HG03571 (cell line): ENCODE results near the gene TRAK1.

ENCODE experiments used
- ATAC-seq: cut with Tn5 transposase; IDR thresholded peaks from one replicate; pipeline ENCODE4 v1.9.1; 2021; ENCODE audit not compliant: unreplicated experiment

TRAK1 gene

DNA sequence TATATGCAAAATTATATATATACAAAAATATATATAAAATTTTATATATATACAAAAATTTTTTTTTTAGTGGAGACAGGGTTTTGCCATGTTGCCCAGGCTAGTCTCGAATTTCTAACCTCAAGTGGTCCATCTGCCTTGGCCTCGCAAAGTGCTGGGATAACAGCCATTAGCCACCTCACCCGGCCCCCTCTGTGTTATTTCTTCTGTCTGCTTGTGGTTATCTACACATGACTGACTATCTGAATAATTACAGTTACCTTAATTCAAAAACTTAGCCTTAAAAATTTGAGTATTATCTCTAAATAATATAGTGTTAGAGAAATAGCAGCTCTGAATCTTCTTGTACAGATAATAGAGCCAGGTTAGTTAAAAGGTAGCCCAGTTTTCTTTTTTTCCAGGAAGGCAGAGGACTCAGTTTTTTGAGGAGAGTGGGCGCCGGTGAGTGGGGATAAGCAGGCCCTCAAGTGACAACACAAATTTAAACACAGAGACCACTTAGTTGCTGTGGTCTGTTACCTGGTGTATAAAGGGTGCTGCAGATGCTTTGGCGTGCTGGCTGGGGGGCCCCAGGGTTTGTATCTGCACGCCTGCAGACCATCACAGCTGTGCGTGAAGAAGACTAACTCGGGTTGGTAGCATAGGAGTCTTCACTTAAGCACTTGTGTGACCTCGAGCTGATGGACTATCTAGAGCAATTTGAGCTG is 83.7 kb downstream of the TRAK1 start:
- ATAC-seq: no peak

DNA sequence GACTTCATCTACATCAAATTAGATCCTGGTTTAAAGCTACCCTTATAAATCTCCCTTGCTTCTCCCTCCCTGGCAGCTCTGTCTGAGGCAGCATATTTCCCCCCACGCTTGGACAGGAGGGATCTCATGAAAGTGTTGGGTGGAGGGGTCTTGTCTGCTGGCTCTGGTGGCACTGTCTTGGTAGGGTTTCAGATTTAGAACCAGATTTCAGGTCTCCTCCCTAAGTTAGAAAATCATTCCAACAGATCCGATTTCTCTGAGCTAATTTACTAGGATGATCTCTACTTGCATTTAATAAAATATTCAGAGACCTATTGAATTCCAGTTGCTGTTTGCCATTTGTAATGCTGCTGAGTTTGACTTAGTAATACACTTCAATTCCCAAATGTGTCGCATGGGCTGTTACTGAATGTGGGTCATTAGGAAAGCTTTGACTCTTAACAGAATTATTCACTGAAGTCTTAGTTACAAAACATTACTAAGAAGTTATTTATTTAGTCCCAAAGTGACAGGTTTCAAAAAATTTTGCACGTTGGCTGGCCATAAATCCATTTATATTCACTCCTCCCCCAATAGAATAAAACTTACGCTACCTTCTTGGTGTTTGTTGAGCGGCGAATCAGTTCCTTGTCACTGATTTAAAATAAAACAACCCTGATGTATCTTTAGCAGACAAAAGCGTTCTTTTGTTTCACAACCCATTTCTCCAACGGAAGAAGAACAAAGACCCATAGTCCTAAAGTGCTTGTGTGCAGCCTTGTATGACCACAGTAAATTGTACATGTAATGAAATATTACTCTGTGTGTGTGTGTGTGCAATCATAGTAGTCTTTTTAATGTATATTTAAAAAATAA is 84.5 kb downstream of the TRAK1 start:
- no peak for ATAC-seq

DNA sequence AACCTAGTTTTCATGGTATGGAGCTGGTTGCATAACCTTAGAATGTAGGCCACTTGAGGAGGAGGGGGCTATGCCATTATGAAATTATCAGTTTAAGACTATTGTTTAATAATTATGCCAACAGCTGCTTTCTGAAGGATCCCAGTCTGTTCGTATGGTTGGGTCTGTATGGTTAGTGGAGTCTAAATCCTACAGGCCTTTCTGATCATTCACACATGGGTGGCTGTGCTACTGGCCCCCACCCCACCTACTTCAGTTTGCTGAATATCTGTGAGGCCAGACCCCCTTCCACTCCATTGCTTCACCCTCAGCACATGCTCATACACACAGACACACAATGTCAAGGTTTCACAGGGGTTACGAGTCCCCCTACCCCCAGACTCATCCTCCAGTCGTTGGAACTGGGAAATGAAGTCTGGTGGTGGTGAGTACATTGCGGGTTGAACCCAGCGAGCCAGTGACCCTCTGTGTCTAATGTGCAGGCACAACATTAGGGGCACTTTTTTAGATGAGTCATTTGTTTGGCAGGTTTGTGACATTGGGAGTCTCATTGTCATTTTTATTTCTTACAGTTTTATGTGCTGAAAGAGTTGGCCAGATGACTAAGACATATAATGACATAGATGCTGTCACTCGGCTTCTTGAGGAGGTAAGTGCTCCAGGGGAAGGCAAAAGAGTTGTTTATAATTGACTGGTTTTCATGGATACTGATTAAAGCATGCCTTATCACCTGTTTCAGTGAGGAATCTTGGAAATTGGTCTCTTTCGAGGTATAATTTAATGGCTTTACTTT is 85.3 kb downstream of the TRAK1 start:
- ATAC-seq: no peak

- ATAC-seq: no peak
Measured at GRCh38 chr3:42177068-42177800, 86.1 kb downstream of the TRAK1 start.

DNA sequence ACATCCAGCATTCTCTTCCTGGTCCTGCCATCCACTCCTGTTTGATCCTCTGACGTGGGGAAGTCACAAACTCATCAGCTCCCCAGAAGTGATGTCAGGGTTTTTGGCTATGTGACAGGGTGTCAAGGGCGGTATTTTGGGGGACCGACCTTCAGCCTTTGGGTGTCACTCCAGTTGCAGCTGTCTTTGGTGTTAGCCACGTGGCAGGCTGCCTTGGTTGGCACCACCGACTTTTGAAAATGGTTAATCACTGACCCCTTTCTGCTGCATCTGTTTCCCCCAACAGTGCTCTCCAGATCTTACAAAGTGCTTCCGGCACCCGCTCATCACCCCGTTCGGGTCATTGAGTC is 86.6 kb downstream of the TRAK1 start:
- no peak for ATAC-seq

DNA sequence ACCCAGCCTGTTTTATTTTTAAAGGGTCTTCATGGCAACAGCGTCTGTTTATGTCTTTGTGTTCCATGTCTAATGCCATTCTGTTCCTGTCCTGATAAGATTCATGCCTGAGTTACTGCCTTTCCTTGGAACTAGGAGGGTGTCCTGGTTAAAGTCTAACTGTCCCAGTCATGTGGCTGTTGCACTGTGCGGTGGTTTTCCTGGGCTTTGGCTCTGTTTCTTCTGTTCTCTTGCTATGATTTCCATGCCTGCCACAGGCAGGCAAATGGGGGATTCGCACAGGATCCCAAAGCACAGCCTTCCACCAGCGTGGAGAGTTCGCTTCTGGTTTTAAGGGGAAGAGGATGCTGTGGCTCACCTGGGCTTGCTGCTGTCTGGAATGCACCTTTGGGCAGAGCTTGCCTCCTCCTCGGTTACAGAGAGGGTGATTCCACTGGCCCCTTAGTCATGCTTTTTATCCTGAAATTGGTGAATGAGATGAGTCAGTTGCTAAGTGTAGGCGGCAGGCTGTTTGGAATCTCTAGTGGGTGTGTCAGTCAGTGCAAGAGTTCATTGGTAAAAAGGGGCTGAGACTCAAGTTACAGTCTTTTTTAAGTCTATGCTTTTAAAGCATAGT is 88.1 kb downstream of the TRAK1 start:
- ATAC-seq: no peak

GRCh38 chr3:42180901-42181300 is 89.7 kb downstream of the TRAK1 start:
- ATAC-seq: no peak

DNA sequence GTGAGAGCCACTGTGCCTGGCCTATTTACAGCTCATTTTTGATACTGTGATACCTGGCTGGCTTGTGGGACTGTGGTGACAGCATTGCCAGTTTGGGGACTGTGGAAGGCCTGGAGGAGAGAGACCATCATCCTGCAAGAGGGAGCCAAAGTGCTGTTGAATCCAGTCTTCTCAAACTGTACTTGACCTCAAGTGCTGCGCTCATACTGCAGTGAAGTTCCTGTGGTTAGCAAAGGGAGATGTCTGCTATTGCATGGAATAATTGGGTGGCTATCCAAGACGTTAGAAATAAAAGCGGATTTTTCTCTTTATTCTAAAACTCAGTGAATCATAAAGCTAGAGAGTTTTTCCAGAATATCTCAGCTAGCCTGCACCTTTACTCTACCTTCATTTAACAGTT is 91.4 kb downstream of the TRAK1 start:
- no peak for ATAC-seq

DNA sequence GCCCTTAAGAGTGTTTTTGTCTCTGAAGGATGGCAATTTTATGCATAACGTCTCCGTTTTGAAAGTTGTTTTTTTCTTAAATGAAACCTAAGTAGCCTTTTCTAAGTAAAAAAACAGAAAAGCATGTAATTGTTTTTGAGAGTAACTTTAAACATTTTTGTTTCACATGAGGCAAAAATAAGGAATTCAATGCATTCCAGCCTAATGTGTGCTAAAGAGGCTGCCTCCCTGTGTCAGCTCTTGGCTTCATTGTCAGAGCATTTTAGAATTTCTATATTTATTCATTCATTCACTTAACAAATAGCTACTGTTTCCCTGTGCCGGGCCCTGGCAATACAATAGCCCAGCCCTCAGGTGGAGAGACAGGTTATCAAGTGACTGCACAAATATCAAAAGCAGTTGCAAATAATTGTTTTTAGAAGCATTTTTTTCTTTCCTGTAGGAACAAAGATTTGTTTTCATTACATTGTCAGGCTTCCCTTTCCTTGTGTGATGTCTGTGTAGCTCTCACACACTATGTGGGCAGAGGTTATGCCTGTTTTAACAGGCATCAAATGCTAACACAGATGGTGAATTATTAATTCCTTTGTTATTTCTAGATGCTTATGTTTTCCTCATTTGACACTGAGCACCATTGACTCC is 93.0 kb downstream of the TRAK1 start:
- no peak for ATAC-seq

GRCh38 chr3:42184651-42185443 is 93.7 kb downstream of the TRAK1 start:
- no peak for ATAC-seq

GRCh38 chr3:42187936-42188335 is 96.8 kb downstream of the TRAK1 start:
- ATAC-seq: no peak

- ATAC-seq: no peak
Measured at GRCh38 chr3:42188376-42188775, 97.2 kb downstream of the TRAK1 start.

GRCh38 chr3:42189001-42189460 is 97.9 kb downstream of the TRAK1 start:
- ATAC-seq: no peak

DNA sequence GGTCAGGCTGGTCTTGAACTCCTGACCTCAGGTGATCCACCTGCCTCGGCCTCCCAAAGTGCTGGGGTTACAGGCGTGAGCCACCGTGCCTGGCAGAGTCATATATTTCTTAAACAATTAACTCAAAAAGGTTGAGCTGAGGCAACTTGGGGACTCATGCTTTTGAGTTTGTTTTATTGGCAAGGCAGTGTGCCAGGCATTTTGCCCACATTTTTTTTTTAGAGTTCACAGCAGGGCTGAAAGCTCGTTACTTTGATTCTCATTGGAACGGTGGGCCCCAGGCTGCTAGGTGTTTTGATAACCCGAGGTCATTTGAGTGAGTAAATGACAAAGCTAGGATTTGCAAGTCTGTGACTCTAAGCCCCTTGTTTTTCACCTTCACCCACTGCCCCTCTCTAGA is 98.6 kb downstream of the TRAK1 start:
- ATAC-seq: no peak

DNA sequence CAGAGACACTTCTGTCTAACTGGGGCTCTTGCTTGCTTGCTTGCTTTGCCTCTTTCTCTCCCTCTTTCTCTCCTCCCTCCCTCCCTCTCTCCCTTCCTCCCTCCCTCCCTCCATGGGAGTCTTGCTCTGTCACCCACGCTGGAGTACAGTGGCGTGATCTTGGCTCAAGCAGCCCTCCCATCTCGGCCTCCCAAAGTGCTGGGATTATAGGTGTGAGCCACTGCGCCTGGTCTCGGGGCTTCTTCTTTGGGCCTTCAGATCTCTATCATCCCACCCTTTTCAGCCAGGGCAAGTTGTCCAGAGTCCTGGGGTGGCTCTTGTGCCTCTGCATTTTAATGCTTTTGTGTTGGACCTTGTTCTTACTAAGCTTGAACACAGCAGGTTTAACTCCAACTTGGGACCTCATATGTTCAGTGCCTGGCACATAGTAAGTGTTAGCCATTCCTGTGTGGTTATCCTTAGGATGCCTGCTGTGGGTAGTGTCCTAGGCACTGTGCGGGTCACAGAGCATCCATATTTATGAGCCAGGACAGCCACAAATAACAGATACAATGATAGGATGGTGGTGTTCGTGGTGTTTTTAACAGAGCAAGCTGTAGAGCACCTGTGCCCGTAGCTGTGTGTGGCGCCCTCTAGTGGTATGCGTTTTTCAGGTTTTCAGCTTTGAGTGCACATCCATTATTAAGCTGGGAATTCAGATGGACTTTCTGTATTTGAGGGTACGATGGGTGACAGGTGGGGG is 99.7 kb downstream of the TRAK1 start:
- ATAC-seq: no peak

- ATAC-seq: no peak
Measured at GRCh38 chr3:42191443-42191747, 100.2 kb downstream of the TRAK1 start.

DNA sequence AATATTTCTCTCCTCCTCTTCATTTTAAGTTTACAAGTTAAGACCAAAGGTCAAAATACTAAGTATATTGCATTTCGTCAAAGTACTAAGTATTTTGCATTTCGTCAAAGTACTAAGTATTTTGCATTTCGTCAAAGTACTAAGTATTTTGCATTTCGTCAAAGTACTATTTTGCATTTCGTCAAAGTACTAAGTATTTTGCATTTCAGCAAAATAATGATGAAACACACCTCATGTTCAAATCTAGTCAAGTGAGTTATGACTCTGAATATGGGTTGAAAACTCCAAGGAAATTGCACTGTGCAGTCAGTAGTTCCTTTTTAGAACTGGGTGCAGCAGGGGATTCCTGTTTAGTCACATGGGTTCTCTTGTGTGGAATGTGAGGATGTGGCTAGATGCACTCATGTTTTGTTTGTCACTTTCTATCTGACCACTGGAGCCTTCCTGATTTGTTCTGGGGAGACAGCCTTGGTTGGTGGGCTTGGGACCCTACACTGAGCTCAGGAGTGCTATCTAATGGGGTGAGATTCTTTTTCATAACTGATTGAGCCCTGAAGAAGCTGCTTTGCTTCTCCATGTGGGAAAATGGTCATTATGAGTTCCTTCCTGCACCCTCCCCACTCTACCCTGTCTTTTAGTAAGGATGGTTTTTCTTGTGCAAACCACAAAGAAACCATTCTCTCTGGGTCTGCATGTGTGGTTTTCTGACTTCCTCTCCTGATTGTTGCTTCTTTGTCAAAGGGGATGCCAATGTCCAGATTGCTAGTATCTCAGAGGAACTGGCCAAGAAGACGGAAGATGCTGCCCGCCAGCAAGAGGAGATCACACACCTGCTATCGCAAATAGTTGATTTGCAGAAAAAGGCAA is 101.4 kb downstream of the TRAK1 start:
- ATAC-seq: peak; percentile 39
